GM12878 (cell line): Measurements from ENCODE around the gene ANO2. TPM values are rescaled to one million over a fixed set of nuclear protein-coding genes. Genes with fewer than 3 reads are reported as not detected.

Source experiments
- ATAC-seq: fragments of 200-7000 bp; cut with Tn5 transposase; 3 replicates; pipeline ENCODE4 v1.9.1; 2020; ENCODE audit warnings: mild to moderate bottlenecking, moderate library complexity
- BruUV-seq: library from RNA; stranded (reverse); fragments of 400-500 nt; replicated peaks from 2 replicates; lab custom pipeline; 2021; lab: Mats Ljungman, UMichigan
- CTCF ChIA-PET: fragments of 300-600 bp; sonication (Branson Sonifier 250); formaldehyde crosslinking; extraction: SDS; loops from one replicate; lab custom pipeline; 2021; ENCODE audit warnings: inconsistent platforms; lab: Yijun Ruan, JAX
- POLR2A ChIA-PET: fragments of 350-600 bp; formaldehyde crosslinking; extraction: SDS; loops from one replicate; lab custom pipeline; 2021; ENCODE audit warnings: inconsistent platforms; lab: Charles Lee
- RAD21 ChIA-PET: fragments of 300-600 bp; sonication (Branson Sonifier 250); formaldehyde crosslinking; loops from one replicate; lab custom pipeline; 2023; ENCODE audit warnings: antibody characterized with exemption; ENCODE audit not compliant: unreplicated experiment; lab: Charles Lee
- SMC1A ChIA-PET: fragments of 300-600 bp; sonication (Branson Sonifier 250); formaldehyde crosslinking; loops from one replicate; lab custom pipeline; 2023; ENCODE audit not compliant: unreplicated experiment, uncharacterized antibody; lab: Charles Lee
- DNase-seq: peaks from one replicate; pipeline ENCODE4 v3.0.0-alpha.2; 2011; ENCODE audit warnings: low read depth, low spot score
- FAIRE-seq: peaks from 3 replicates; lab custom pipeline; 2011; peaks lifted over from hg19 to GRCh38; lab: Jason Lieb, UNC
- H2AFZ ChIP-seq: 2 replicates; pipeline ENCODE4 v1.6.0; 2011; ENCODE audit warnings: low read depth, low read length, control low read depth; ENCODE audit not compliant: control insufficient read depth
- H3K27ac ChIP-seq: 2 replicates; pipeline ENCODE4 v1.5.1; 2011; ENCODE audit warnings: control low read depth; ENCODE audit not compliant: control insufficient read depth, insufficient read depth
- H3K27me3 ChIP-seq, 2 experiments: replicated peaks in 1 of 2; 2 replicates each; pipeline versions ENCODE4 v1.6.0 to v1.6.1; 2011; ENCODE audit warnings: low read length in 1 of 2; ENCODE audit not compliant: control insufficient read depth in 2 of 2, insufficient read depth in 2 of 2
- H3K36me3 ChIP-seq, 2 experiments: 2 replicates each; pipeline ENCODE4 v1.5.1; 2011; ENCODE audit warnings: low read length in 1 of 2; ENCODE audit not compliant: control insufficient read depth in 2 of 2, insufficient read depth in 2 of 2
- H3K4me1 ChIP-seq: 2 replicates; pipeline ENCODE4 v1.6.1; 2011; ENCODE audit warnings: mild to moderate bottlenecking, low read length, moderate library complexity, mixed read lengths; ENCODE audit not compliant: control insufficient read depth, insufficient read depth
- H3K4me2 ChIP-seq: 2 replicates; pipeline ENCODE4 v1.6.0; 2011; ENCODE audit warnings: control low read depth; ENCODE audit not compliant: control insufficient read depth, insufficient read depth
- H3K4me3 ChIP-seq: fragments of 200-600 bp; sonication (generic); 2 replicates; pipeline ENCODE4 v1.5.1; 2016
- H3K79me2 ChIP-seq: 2 replicates; pipeline ENCODE4 v1.6.0; 2011; ENCODE audit warnings: low read length; ENCODE audit not compliant: control insufficient read depth, insufficient read depth
- H3K9ac ChIP-seq: 2 replicates; pipeline ENCODE4 v1.8.0; 2011; ENCODE audit warnings: low read length, control low read depth, mixed read lengths; ENCODE audit not compliant: control insufficient read depth, insufficient read depth
- H3K9me3 ChIP-seq: replicated peaks from 3 replicates; pipeline ENCODE4 v1.5.1; 2011; ENCODE audit warnings: mild to moderate bottlenecking, low read length; ENCODE audit not compliant: control insufficient read depth, insufficient read depth
- H4K20me1 ChIP-seq: 2 replicates; pipeline ENCODE4 v1.6.0; 2011; ENCODE audit not compliant: control insufficient read depth, insufficient read depth
- BACH1 ChIP-seq: fragments of 450-650 bp; IDR thresholded peaks from 2 replicates; pipeline ENCODE4 v1.6.1; 2017; ENCODE audit warnings: mild to moderate bottlenecking, borderline replicate concordance
- BHLHE40 ChIP-seq, 2 experiments: fragments of 450-650 bp in 1 of 2; IDR thresholded peaks; 2 replicates each; pipeline ENCODE4 v1.6.1; 2011 to 2017; ENCODE audit warnings: low read depth in 2 of 2, borderline replicate concordance in 1 of 2, improper control_type of control experiment in 1 of 2, low read length in 1 of 2, mild to moderate bottlenecking in 1 of 2
- BMI1 ChIP-seq: fragments of 450-650 bp; IDR thresholded peaks from 2 replicates; pipeline ENCODE4 v1.6.1; 2016; ENCODE audit warnings: mild to moderate bottlenecking, moderate library complexity, borderline replicate concordance
- CHD1 ChIP-seq: IDR thresholded peaks from 2 replicates; pipeline ENCODE4 v1.6.1; 2012; ENCODE audit warnings: low read depth, low read length, improper control_type of control experiment
- EZH2 ChIP-seq: IDR thresholded peaks from 2 replicates; pipeline ENCODE4 v1.6.1; 2012; ENCODE audit warnings: low read depth, mild to moderate bottlenecking, control low read depth, inconsistent platforms, low read length, borderline replicate concordance; ENCODE audit not compliant: control insufficient read depth
- MAX ChIP-seq: IDR thresholded peaks from 2 replicates; pipeline ENCODE4 v1.6.1; 2012; ENCODE audit warnings: low read depth, low read length, improper control_type of control experiment
- MEF2A ChIP-seq: IDR thresholded peaks from 2 replicates; pipeline ENCODE4 v1.6.1; 2011; ENCODE audit warnings: low read depth, mild to moderate bottlenecking, low read length, moderate library complexity; ENCODE audit not compliant: insufficient read depth
- NFIC ChIP-seq: IDR thresholded peaks from 2 replicates; pipeline ENCODE4 v1.6.1; 2012; ENCODE audit warnings: low read depth, mild to moderate bottlenecking, inconsistent platforms, low read length, moderate library complexity
- RELB ChIP-seq: fragments of 450-650 bp; IDR thresholded peaks from 2 replicates; pipeline ENCODE4 v1.6.1; 2017; ENCODE audit warnings: low read depth, mild to moderate bottlenecking, moderate library complexity
- RUNX3 ChIP-seq: IDR thresholded peaks from 2 replicates; pipeline ENCODE4 v1.6.1; 2012; ENCODE audit warnings: low read length, inconsistent platforms
- SIX5 ChIP-seq: IDR thresholded peaks from 2 replicates; pipeline ENCODE4 v1.6.1; 2011; ENCODE audit warnings: mild to moderate bottlenecking, low read depth, low read length, moderate library complexity; ENCODE audit not compliant: severe bottlenecking
- WRNIP1 ChIP-seq: IDR thresholded peaks from 2 replicates; pipeline ENCODE4 v1.6.1; 2011; ENCODE audit warnings: low read depth, low read length, improper control_type of control experiment, borderline replicate concordance
- YY1 ChIP-seq: IDR thresholded peaks from 2 replicates; pipeline ENCODE4 v1.6.1; 2011; ENCODE audit warnings: low read depth, mild to moderate bottlenecking, low read length
- WGBS: methylation state at CpG from one replicate; pipeline ENCODE4 v1.1.6; 2016; ENCODE audit warnings: low lambda C conversion rate; ENCODE audit not compliant: insufficient replicate concordance, insufficient coverage; ENCODE audit errors: missing lambda C conversion rate; 5-methylcytosine and 5-hydroxymethylcytosine counted together
- in situ Hi-C: fragments of 300-500 bp; cut with MboI; formaldehyde crosslinking; loops from 9 replicates; pipeline ENCODE4 v1.14.3; 2018; ENCODE audit warnings: mixed read lengths
- intact Hi-C: fragments of 100-400 bp; cut with micrococcal nuclease; formaldehyde crosslinking; loops from one replicate; pipeline ENCODE4 v1.14.2; 2022; ENCODE audit not compliant: unreplicated experiment
- polyA plus RNA-seq, 11 experiments: library from polyadenylated mRNA; depleted of rRNA in 4 of 11; unstranded in 6 of 11; stranded (reverse) in 5 of 11; fragments of >200 nt; fragmentation: Nextera tagmentation in 4 of 11; fragmentation: Illumina TruSeq in 1 of 11; extraction: Ambion mirVana in 4 of 11; extraction: Trizol in 1 of 11; gene quantifications; 1 replicate in 1 of 11; 2 replicates in 10 of 11; pipeline versions ENCODE4 v1.2.1 to v1.2.3, GENCODE V29; 2011 to 2016; ENCODE audit warnings: inconsistent platforms in 2 of 11, missing spikeins in 2 of 11, low read depth in 1 of 11
- total RNA-seq, 4 experiments: library from RNA; depleted of rRNA in 3 of 4; stranded (reverse); fragments of >200 nt in 3 of 4; fragmentation: Illumina TruSeq in 1 of 4; extraction: Trizol in 1 of 4; gene quantifications; 2 replicates each; pipeline versions ENCODE4 v1.2.1 to v1.2.3, GENCODE V29; 2013 to 2021
- TF ChIP-seq, protein P1 (sequence below): fragments of 450-650 bp; IDR thresholded peaks from 2 replicates; pipeline ENCODE4 v1.6.1; 2016; ENCODE audit warnings: mild to moderate bottlenecking, moderate library complexity, borderline replicate concordance

ANO2 gene
- total and polyA plus RNA-seq, 10 of the 15 experiments (the other 5 are each of a cell fraction or from before 2014, with no cell fraction given): not detected

- TF ChIP-seq RUNX3: no peak
- TF ChIP-seq SIX5: no peak
- TF ChIP-seq MAX: no peak
- no peak for TF ChIP-seq YY1
- no peak for TF ChIP-seq BHLHE40 (IDR thresholded peaks at IDR 0.05; ENCODE audit: borderline replicate concordance in 1 of 2, low read depth in 2 of 2, low read length in 1 of 2)
Measured at GRCh38 chr12:5620896-5621295, 324.2 kb downstream of the ANO2 start (continued).

GRCh38 chr12:5619628-5620027 is 325.4 kb downstream of the ANO2 start:
- FAIRE-seq: no peak
- H3K4me2 ChIP-seq: no peak overlapping the region
- no peaks in the 10 kb centered on the region for H3K4me1 ChIP-seq
- no peaks in the 10 kb centered on the region; a peak in 2 of 4 replicates for H3K27me3 ChIP-seq
- no peaks in the 10 kb centered on the region for H3K36me3 ChIP-seq
- POLR2A ChIA-PET: no interaction called here
- RAD21 ChIA-PET: no interaction called here
- no peak overlapping the region for H3K9ac ChIP-seq
- no peak overlapping the region for H3K4me3 ChIP-seq
- H3K79me2 ChIP-seq: no peaks in the 10 kb centered on the region
- ATAC-seq: no peak
- CTCF ChIA-PET: no interaction called here
- no peak overlapping the region for H3K27ac ChIP-seq
- SMC1A ChIA-PET: no interaction called here
- H3K9me3 ChIP-seq: no peaks in the 10 kb centered on the region
- in situ Hi-C loops: no loop called here
- no peak for DNase-seq
- intact Hi-C loops: no loop called here
- 4% methylated on average over 5 of the region's 5 CpGs for WGBS
- no peaks in the 10 kb centered on the region for H4K20me1 ChIP-seq
- no TSS peak for BruUV-seq
- H2AFZ ChIP-seq: no peak overlapping the region
- TF ChIP-seq WRNIP1 (no peak), CHD1 (no peak), RELB (no peak), NFIC (no peak), EZH2 (no peak), MEF2A (no peak), BMI1 (no peak), BACH1 (no peak)
- TF ChIP-seq, protein P1, sequence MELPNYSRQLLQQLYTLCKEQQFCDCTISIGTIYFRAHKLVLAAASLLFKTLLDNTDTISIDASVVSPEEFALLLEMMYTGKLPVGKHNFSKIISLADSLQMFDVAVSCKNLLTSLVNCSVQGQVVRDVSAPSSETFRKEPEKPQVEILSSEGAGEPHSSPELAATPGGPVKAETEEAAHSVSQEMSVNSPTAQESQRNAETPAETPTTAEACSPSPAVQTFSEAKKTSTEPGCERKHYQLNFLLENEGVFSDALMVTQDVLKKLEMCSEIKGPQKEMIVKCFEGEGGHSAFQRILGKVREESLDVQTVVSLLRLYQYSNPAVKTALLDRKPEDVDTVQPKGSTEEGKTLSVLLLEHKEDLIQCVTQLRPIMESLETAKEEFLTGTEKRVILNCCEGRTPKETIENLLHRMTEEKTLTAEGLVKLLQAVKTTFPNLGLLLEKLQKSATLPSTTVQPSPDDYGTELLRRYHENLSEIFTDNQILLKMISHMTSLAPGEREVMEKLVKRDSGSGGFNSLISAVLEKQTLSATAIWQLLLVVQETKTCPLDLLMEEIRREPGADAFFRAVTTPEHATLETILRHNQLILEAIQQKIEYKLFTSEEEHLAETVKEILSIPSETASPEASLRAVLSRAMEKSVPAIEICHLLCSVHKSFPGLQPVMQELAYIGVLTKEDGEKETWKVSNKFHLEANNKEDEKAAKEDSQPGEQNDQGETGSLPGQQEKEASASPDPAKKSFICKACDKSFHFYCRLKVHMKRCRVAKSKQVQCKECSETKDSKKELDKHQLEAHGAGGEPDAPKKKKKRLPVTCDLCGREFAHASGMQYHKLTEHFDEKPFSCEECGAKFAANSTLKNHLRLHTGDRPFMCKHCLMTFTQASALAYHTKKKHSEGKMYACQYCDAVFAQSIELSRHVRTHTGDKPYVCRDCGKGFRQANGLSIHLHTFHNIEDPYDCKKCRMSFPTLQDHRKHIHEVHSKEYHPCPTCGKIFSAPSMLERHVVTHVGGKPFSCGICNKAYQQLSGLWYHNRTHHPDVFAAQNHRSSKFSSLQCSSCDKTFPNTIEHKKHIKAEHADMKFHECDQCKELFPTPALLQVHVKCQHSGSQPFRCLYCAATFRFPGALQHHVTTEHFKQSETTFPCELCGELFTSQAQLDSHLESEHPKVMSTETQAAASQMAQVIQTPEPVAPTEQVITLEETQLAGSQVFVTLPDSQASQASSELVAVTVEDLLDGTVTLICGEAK: no peak
